ENCODE data around the gene BRAT1.

BRAT1 gene

DNA sequence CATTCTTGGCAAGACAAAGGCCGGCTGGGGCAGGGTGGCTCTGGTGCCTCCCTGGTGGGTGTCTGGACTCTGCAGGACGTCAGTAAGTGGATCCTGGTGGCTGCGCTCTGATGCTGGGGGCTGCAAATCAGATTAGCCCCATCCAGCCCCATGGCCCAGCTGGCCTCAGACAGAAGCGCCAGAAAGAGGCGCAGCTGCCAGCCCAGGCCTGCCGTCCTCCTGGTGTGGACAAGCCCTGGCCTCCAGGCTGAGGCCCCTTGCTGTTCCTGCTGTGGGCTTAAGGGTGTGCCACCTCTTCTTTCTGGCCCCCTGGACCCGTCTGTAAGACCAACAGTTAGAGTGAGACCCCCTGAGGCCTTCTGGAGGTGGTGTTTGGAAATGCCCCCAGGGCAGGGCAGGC is 41.6 kb downstream of the BRAT1 start:
- no peak for DNase-seq
- Histone ChIP-seq H3K4me3 (ENCODE audit: low read length) (no peak overlapping the region), H4K20me1 (ENCODE audit: insufficient read depth, low read length) (no peaks in the 10 kb centered on the region), H3K27ac (ENCODE audit: low read length) (no peak overlapping the region), H3K27me3 (replicated peaks; ENCODE audit: insufficient read depth, low read length) (peaks cover 34% of the 10 kb centered on the region), H3K79me2 (ENCODE audit: low read length) (no peaks in the 10 kb centered on the region), H3K9me3 (replicated peaks; ENCODE audit: insufficient read depth, low read length) (no peaks in the 10 kb centered on the region), H3K4me2 (ENCODE audit: low read depth, low read length) (no peak overlapping the region), H3K36me3 (replicated peaks; ENCODE audit: insufficient read depth, low read length) (no peaks in the 10 kb centered on the region), H3F3A (ENCODE audit: insufficient read depth, low read length) (peaks cover 2% of the 10 kb centered on the region; the same call in 1 of the 2 replicates), H2AFZ (ENCODE audit: low read length) (no peak overlapping the region), H3K4me1 (ENCODE audit: low read length) (peaks cover 20% of the 10 kb centered on the region), H3K9ac (ENCODE audit: low read length) (no peak overlapping the region), H3K9me2 (replicated peaks; ENCODE audit: insufficient read depth, low read length) (no peaks in the 10 kb centered on the region)
- TF ChIP-seq EZH2phosphoT487 (IDR thresholded peaks at IDR 0.05; ENCODE audit: low read length), result no peak
- no peak for TF ChIP-seq CTCF (IDR thresholded peaks at IDR 0.05; ENCODE audit: low read length)
- no peak for TF ChIP-seq EZH2 (optimal IDR thresholded peaks at IDR 0.05; ENCODE audit: low read depth, low read length)

GRCh38 chr7:2512713-2513112 is 42.6 kb downstream of the BRAT1 start:
- peaks cover 5% of the 10 kb centered on the region; the same call in 1 of the 2 replicates for H3F3A ChIP-seq (ENCODE audit: insufficient read depth, low read length)
- H3K9me3 ChIP-seq (replicated peaks; ENCODE audit: insufficient read depth, low read length), result no peaks in the 10 kb centered on the region
- peaks cover 30% of the 10 kb centered on the region for H3K27me3 ChIP-seq (replicated peaks; ENCODE audit: insufficient read depth, low read length)
- no peaks in the 10 kb centered on the region for H3K36me3 ChIP-seq (replicated peaks; ENCODE audit: insufficient read depth, low read length)
- TF ChIP-seq CTCF (IDR thresholded peaks at IDR 0.05; ENCODE audit: low read length) (no peak), EZH2phosphoT487 (IDR thresholded peaks at IDR 0.05; ENCODE audit: low read length) (no peak), EZH2 (optimal IDR thresholded peaks at IDR 0.05; ENCODE audit: low read depth, low read length) (no peak)
- no peak overlapping the region for H3K4me3 ChIP-seq (ENCODE audit: low read length)
- H3K4me1 ChIP-seq (ENCODE audit: low read length), result peaks cover 24% of the 10 kb centered on the region
- H3K4me2 ChIP-seq (ENCODE audit: low read depth, low read length), result no peak overlapping the region
- no peaks in the 10 kb centered on the region for H3K9me2 ChIP-seq (replicated peaks; ENCODE audit: insufficient read depth, low read length)
- no peaks in the 10 kb centered on the region for H4K20me1 ChIP-seq (ENCODE audit: insufficient read depth, low read length)
- no peak overlapping the region for H3K27ac ChIP-seq (ENCODE audit: low read length)
- no peak overlapping the region for H3K9ac ChIP-seq (ENCODE audit: low read length)
- no peak overlapping the region for H2AFZ ChIP-seq (ENCODE audit: low read length)
- H3K79me2 ChIP-seq (ENCODE audit: low read length), result no peaks in the 10 kb centered on the region
- DNase-seq, result no peak

DNA sequence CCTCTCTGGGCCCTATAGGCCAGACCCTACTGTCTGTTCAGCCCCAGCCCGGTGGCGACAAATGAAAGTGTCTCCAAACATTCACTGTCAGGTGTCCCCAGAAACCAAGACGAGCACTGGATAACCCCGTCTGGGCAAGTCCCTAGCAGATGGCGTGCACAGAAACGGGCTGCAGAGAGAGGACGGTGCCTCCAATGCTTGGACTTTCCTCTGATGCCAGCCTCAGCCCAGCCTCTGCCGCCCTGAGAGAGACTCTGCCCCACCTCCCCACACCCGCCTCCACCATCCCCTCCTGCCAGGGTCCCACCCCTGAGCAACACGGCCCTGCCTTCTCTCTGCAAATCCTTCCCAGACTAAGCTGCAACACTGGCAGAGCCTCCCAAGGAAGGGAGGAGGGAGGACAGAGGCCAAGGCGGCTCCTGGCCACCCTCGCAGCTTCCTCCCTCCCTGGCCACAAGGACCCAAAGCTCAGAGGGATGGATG is 43.1 kb downstream of the BRAT1 start:
- no peak for DNase-seq
- TF ChIP-seq EZH2phosphoT487 (IDR thresholded peaks at IDR 0.05; ENCODE audit: low read length) (no peak), EZH2 (optimal IDR thresholded peaks at IDR 0.05; ENCODE audit: low read depth, low read length) (no peak), CTCF (IDR thresholded peaks at IDR 0.05; ENCODE audit: low read length) (no peak)

More for the DNA sequence above, 43.1 kb downstream of the BRAT1 start:
- Histone ChIP-seq H3K4me1 (ENCODE audit: low read length) (peaks cover 24% of the 10 kb centered on the region), H3F3A (ENCODE audit: insufficient read depth, low read length) (peaks cover 5% of the 10 kb centered on the region; the same call in 1 of the 2 replicates), H3K9me3 (replicated peaks; ENCODE audit: insufficient read depth, low read length) (no peaks in the 10 kb centered on the region), H3K79me2 (ENCODE audit: low read length) (no peaks in the 10 kb centered on the region), H3K4me2 (ENCODE audit: low read depth, low read length) (no peak overlapping the region), H4K20me1 (ENCODE audit: insufficient read depth, low read length) (no peaks in the 10 kb centered on the region), H3K9ac (ENCODE audit: low read length) (no peak overlapping the region), H3K27me3 (replicated peaks; ENCODE audit: insufficient read depth, low read length) (peaks cover 30% of the 10 kb centered on the region), H3K9me2 (replicated peaks; ENCODE audit: insufficient read depth, low read length) (no peaks in the 10 kb centered on the region), H3K36me3 (replicated peaks; ENCODE audit: insufficient read depth, low read length) (no peaks in the 10 kb centered on the region), H3K27ac (ENCODE audit: low read length) (no peak overlapping the region), H3K4me3 (ENCODE audit: low read length) (no peak overlapping the region), H2AFZ (ENCODE audit: low read length) (0 out of 2 replicates have a peak overlapping the region, but pooled peaks have one; percentile 96)
